Measurements from ENCODE around the gene CAMK2A. TPM values are rescaled to one million over a fixed set of nuclear protein-coding genes. Genes with fewer than 3 reads are reported as not detected.

CAMK2A gene
- total RNA-seq, 1 experiment from 2014 or later = 0.33 TPM

GRCh38 chr5:150293091-150293941, 3.7 kb upstream of the CAMK2A start:
- H3K79me1 ChIP-seq (ENCODE audit: insufficient read depth, low read depth, low read length, poor library complexity, severe bottlenecking) = no peaks in the 10 kb centered on the region
- H3K9ac ChIP-seq (ENCODE audit: extremely low read depth, insufficient read length, low read length) = no peak overlapping the region
- no peak overlapping the region for H3K18ac ChIP-seq (ENCODE audit: insufficient read length, low read depth, low read length)
- no peak overlapping the region for H3T11ph ChIP-seq (ENCODE audit: low read length)
- TF ChIP-seq CTCF (conservative IDR thresholded peaks at IDR 0.05) = no peak
- H3K79me2 ChIP-seq (ENCODE audit: insufficient read depth, low read length) = no peaks in the 10 kb centered on the region
- no peaks in the 10 kb centered on the region for H3K27me3 ChIP-seq (ENCODE audit: insufficient read depth, low read length)
- Mint-ChIP-seq H3K36me3 (ENCODE audit: insufficient read depth in 1 of 3, low read depth in 3 of 3) (no peaks in the 10 kb centered on the region), H3K27me3 (ENCODE audit: low read depth) (peaks cover 9% of the 10 kb centered on the region), H3K4me3 (no peak overlapping the region; a peak in 2 of 5 replicates), H3K4me1 (peaks cover 9 to 14% of the 10 kb centered on the region in 2 experiments), H3K27ac (no peak overlapping the region), H3K9me3 (no peaks in the 10 kb centered on the region; a peak in 1 of 5 replicates)
- no CpG with 5 or more reads among the region's 19 CpGs for WGBS (ENCODE audit: extremely low coverage, insufficient read length, low lambda C conversion rate)
- DNase-seq = no peak
- no peak overlapping the region for H3K27ac ChIP-seq (ENCODE audit: insufficient read length, low read depth, low read length)
- no peaks in the 10 kb centered on the region; the same call in 1 of the 2 replicates for H3K4me1 ChIP-seq (ENCODE audit: insufficient read depth, low read length)
- H4K5ac ChIP-seq (ENCODE audit: insufficient read length, low read depth, low read length) = no peak overlapping the region
- no peak overlapping the region for H2BK15ac ChIP-seq (ENCODE audit: low read depth, low read length)
- H4K91ac ChIP-seq (ENCODE audit: insufficient read length, low read depth, low read length) = no peak overlapping the region
- H3K4ac ChIP-seq (ENCODE audit: low read depth, low read length) = no peak overlapping the region
- no peak overlapping the region for H2AFZ ChIP-seq (ENCODE audit: low read length)
- no peak overlapping the region for H3K23ac ChIP-seq (ENCODE audit: insufficient read length, low read depth, low read length)
- no peaks in the 10 kb centered on the region for H4K20me1 ChIP-seq (ENCODE audit: control insufficient read depth, insufficient read depth, insufficient read length)
- H2BK120ac ChIP-seq (ENCODE audit: low read depth, low read length, poor library complexity, severe bottlenecking) = no peak overlapping the region
- no peak overlapping the region for H3K56ac ChIP-seq (ENCODE audit: insufficient read length, low read depth, low read length)
- H2BK12ac ChIP-seq (ENCODE audit: insufficient read length, low read depth, low read length) = no peak overlapping the region
- H3K9me3 ChIP-seq (ENCODE audit: control insufficient read depth, low read depth, low read length) = no peaks in the 10 kb centered on the region
- no peak overlapping the region for H2BK20ac ChIP-seq (ENCODE audit: low read depth, low read length, poor library complexity, severe bottlenecking)
- H2BK5ac ChIP-seq (ENCODE audit: insufficient read length, low read length) = no peak overlapping the region
- H3K23me2 ChIP-seq (ENCODE audit: insufficient read length, low read depth, low read length, poor library complexity, severe bottlenecking) = no peaks in the 10 kb centered on the region
- no peak overlapping the region for H2AK5ac ChIP-seq (ENCODE audit: insufficient read length, low read length)
- no peak overlapping the region for H3K14ac ChIP-seq (ENCODE audit: insufficient read depth, low read length)
- no peak overlapping the region for H3K4me2 ChIP-seq (ENCODE audit: insufficient read depth, insufficient read length, low read length)
- H4K8ac ChIP-seq (replicated peaks; ENCODE audit: insufficient read length, low read depth, low read length) = no peak overlapping the region

Measured in H9 (cell line).